Measurements from ENCODE around the gene IDS. TPM values are rescaled to one million over a fixed set of nuclear protein-coding genes. Genes with fewer than 3 reads are reported as not detected.

The IDS gene
- polyA plus RNA-seq, 1 of the 3 experiments (the other 2 are of a cell fraction): 78.4 TPM

DNA sequence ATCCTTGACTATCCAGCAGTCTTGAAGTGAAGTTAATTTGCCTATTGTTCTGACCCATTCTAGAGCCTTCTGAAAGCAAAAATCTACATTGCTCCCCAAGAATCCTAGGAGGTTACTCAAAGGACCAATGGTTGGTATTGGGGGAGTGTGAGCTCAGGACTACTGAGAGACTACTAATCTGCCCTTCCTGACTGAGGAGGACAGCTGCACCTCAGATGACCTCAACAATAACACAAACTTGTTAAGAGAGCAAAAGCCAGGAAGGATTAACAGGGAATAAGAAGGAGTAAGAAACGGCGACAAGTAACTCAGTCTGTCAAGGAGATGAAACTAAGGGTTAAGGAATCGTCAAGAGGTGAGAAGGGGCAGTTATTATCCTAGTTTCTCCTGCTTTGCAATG lies 43.4 kb downstream of the IDS start:
- Histone ChIP-seq H3K9me3 (no peaks in the 10 kb centered on the region), H3K36me3 (replicated peaks in 1 of 2; ENCODE audit: control insufficient read depth in 1 of 2, insufficient read depth in 2 of 2, low read length in 1 of 2) (no peaks in the 10 kb centered on the region), H3K79me2 (ENCODE audit: insufficient read depth) (no peaks in the 10 kb centered on the region), H4K20me1 (ENCODE audit: insufficient read depth) (no peaks in the 10 kb centered on the region), H3K27ac (ENCODE audit: low read depth in 2 of 2, low read length in 1 of 2) (no peak overlapping the region), H3K9me2 (no peaks in the 10 kb centered on the region), H3K4me3 (ENCODE audit: low read depth in 2 of 2, low read length in 1 of 2) (no peak overlapping the region), H3K4me1 (ENCODE audit: control insufficient read depth in 1 of 2, insufficient read depth in 2 of 2, low read depth in 1 of 2, low read length in 1 of 2) (no peaks in the 10 kb centered on the region), H2AFZ (ENCODE audit: low read depth) (no peak overlapping the region), H3K27me3 (ENCODE audit: insufficient read depth) (no peaks in the 10 kb centered on the region), H3K9ac (no peak overlapping the region), H3F3A (replicated peaks; ENCODE audit: insufficient read depth) (no peaks in the 10 kb centered on the region), H3K4me2 (no peak overlapping the region)
- WGBS (ENCODE audit: low lambda C conversion rate): 1% methylated on average over 3 of the region's 3 CpGs
- DNase-seq: no peak
- no peak for TF ChIP-seq MEF2A (IDR thresholded peaks at IDR 0.05; ENCODE audit: borderline replicate concordance, low read depth)
- no peak for TF ChIP-seq SIN3A (IDR thresholded peaks at IDR 0.05; ENCODE audit: borderline replicate concordance, low read depth, low read length)
- TF ChIP-seq YY1 (IDR thresholded peaks at IDR 0.05; ENCODE audit: low read depth): no peak
- TF ChIP-seq, protein P1, sequence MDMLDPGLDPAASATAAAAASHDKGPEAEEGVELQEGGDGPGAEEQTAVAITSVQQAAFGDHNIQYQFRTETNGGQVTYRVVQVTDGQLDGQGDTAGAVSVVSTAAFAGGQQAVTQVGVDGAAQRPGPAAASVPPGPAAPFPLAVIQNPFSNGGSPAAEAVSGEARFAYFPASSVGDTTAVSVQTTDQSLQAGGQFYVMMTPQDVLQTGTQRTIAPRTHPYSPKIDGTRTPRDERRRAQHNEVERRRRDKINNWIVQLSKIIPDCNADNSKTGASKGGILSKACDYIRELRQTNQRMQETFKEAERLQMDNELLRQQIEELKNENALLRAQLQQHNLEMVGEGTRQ (IDR thresholded peaks at IDR 0.05; ENCODE audit: borderline replicate concordance, low read depth, low read length): no peak
- TF ChIP-seq, protein P2, sequence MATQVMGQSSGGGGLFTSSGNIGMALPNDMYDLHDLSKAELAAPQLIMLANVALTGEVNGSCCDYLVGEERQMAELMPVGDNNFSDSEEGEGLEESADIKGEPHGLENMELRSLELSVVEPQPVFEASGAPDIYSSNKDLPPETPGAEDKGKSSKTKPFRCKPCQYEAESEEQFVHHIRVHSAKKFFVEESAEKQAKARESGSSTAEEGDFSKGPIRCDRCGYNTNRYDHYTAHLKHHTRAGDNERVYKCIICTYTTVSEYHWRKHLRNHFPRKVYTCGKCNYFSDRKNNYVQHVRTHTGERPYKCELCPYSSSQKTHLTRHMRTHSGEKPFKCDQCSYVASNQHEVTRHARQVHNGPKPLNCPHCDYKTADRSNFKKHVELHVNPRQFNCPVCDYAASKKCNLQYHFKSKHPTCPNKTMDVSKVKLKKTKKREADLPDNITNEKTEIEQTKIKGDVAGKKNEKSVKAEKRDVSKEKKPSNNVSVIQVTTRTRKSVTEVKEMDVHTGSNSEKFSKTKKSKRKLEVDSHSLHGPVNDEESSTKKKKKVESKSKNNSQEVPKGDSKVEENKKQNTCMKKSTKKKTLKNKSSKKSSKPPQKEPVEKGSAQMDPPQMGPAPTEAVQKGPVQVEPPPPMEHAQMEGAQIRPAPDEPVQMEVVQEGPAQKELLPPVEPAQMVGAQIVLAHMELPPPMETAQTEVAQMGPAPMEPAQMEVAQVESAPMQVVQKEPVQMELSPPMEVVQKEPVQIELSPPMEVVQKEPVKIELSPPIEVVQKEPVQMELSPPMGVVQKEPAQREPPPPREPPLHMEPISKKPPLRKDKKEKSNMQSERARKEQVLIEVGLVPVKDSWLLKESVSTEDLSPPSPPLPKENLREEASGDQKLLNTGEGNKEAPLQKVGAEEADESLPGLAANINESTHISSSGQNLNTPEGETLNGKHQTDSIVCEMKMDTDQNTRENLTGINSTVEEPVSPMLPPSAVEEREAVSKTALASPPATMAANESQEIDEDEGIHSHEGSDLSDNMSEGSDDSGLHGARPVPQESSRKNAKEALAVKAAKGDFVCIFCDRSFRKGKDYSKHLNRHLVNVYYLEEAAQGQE (IDR thresholded peaks at IDR 0.05; ENCODE audit: low read depth, low read length): no peak
- no peak for TF ChIP-seq SMC3 (IDR thresholded peaks at IDR 0.05; ENCODE audit: low read depth, low read length)
- TF ChIP-seq, protein P3, sequence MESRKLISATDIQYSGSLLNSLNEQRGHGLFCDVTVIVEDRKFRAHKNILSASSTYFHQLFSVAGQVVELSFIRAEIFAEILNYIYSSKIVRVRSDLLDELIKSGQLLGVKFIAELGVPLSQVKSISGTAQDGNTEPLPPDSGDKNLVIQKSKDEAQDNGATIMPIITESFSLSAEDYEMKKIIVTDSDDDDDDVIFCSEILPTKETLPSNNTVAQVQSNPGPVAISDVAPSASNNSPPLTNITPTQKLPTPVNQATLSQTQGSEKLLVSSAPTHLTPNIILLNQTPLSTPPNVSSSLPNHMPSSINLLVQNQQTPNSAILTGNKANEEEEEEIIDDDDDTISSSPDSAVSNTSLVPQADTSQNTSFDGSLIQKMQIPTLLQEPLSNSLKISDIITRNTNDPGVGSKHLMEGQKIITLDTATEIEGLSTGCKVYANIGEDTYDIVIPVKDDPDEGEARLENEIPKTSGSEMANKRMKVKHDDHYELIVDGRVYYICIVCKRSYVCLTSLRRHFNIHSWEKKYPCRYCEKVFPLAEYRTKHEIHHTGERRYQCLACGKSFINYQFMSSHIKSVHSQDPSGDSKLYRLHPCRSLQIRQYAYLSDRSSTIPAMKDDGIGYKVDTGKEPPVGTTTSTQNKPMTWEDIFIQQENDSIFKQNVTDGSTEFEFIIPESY (IDR thresholded peaks at IDR 0.05; ENCODE audit: borderline replicate concordance, low read depth): no peak
- POLR2A ChIA-PET: no interaction called here
- CTCF ChIA-PET: interaction anchor here (2.4 kb wide), 1 partner anchor 9 kb away, joined by 16 read pairs; no protein-coding TSS in a partner anchor

DNA sequence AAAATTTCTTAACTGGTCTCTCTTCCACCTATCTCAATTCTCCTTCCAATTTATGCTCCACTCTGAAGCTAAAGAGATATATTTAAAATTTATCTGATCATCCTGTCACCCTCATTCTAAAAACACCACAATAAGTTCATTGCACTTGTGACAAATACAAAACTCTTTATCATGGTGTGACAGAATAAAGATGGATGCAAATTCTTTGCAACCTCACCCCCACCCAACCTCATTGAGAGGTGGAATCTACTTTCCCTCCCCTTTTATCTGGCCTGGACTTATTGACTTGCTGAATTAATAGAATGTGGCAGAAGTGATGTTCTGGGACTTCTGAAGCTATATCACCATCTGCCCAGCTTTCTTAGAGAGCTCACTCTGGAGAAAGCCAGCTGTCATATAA lies 46.5 kb downstream of the IDS start:
- POLR2A ChIA-PET: no interaction called here
- no peak for DNase-seq
- Histone ChIP-seq H3K9ac (no peak overlapping the region), H3K36me3 (replicated peaks in 1 of 2; ENCODE audit: control insufficient read depth in 1 of 2, insufficient read depth in 2 of 2, low read length in 1 of 2) (no peaks in the 10 kb centered on the region), H3F3A (replicated peaks; ENCODE audit: insufficient read depth) (no peaks in the 10 kb centered on the region), H3K9me2 (no peaks in the 10 kb centered on the region), H3K9me3 (no peaks in the 10 kb centered on the region), H4K20me1 (ENCODE audit: insufficient read depth) (no peaks in the 10 kb centered on the region), H3K27me3 (ENCODE audit: insufficient read depth) (no peaks in the 10 kb centered on the region), H3K4me2 (no peak overlapping the region), H3K4me3 (ENCODE audit: low read depth in 2 of 2, low read length in 1 of 2) (no peak overlapping the region), H3K79me2 (ENCODE audit: insufficient read depth) (no peaks in the 10 kb centered on the region), H3K27ac (ENCODE audit: low read depth in 2 of 2, low read length in 1 of 2) (no peak overlapping the region), H3K4me1 (ENCODE audit: control insufficient read depth in 1 of 2, insufficient read depth in 2 of 2, low read depth in 1 of 2, low read length in 1 of 2) (no peaks in the 10 kb centered on the region), H2AFZ (ENCODE audit: low read depth) (no peak overlapping the region)
- TF ChIP-seq FOSL2 (IDR thresholded peaks at IDR 0.05; ENCODE audit: borderline replicate concordance, low read depth): no peak
- no peak for TF ChIP-seq EP300 (IDR thresholded peaks at IDR 0.05; ENCODE audit: borderline replicate concordance in 1 of 2, low read depth in 1 of 2, low read length in 1 of 2)
- TF ChIP-seq RCOR1 (IDR thresholded peaks at IDR 0.05; ENCODE audit: low read length): no peak
- TF ChIP-seq MXI1 (IDR thresholded peaks at IDR 0.05; ENCODE audit: low read depth, low read length): no peak
- TF ChIP-seq RFX5 (IDR thresholded peaks at IDR 0.05; ENCODE audit: low read length): no peak
- CTCF ChIA-PET: interaction anchor here (1.0 kb wide), 1 partner anchor 15 kb away, joined by 3 read pairs; no protein-coding TSS in a partner anchor

Measured in SK-N-SH (cell line).